ENCODE measurements around the gene LRRC3C. TPM values are rescaled to one million over a fixed set of nuclear protein-coding genes. Genes with fewer than 3 reads are reported as not detected.

Gene LRRC3C
- total and polyA plus RNA-seq, 8 donors = not detected

GRCh38 chr17:39933912-39934311, 6.4 kb downstream of the LRRC3C start:
- Histone ChIP-seq H3K4me1 (peaks cover 2 to 6% (median 3%) of the 10 kb centered on the region in 3 donors), H3K4me3 (no peak overlapping the region), H3K27ac (no peak overlapping the region), H3K36me3 (no peaks in the 10 kb centered on the region), H3K27me3 (no peaks in the 10 kb centered on the region), H3K9me3 (no peaks in the 10 kb centered on the region)
- WGBS, 2 donors = 87 to 99% methylated on average over 5 of the region's 5 CpGs
- TF ChIP-seq CTCF (IDR thresholded peaks at IDR 0.05) = no peak
- intact Hi-C loops (cut with DNase I) = no loop called here
- no peak for FAIRE-seq
- DNase-seq = no peak
- ATAC-seq = no peak

- no peak for TF ChIP-seq CTCF (IDR thresholded peaks at IDR 0.05)
- Histone ChIP-seq H3K36me3 (no peaks in the 10 kb centered on the region), H3K4me3 (no peak overlapping the region), H3K27ac (no peak overlapping the region), H3K27me3 (no peaks in the 10 kb centered on the region), H3K9me3 (no peaks in the 10 kb centered on the region), H3K4me1 (peaks cover 0 to 4% (median 0%) of the 10 kb centered on the region in 3 donors)
- 65 to 73% methylated on average over 5 of the region's 5 CpGs for WGBS, 2 donors
- DNase-seq = no peak
- no peak for ATAC-seq
- no peak for FAIRE-seq
- intact Hi-C loops (cut with DNase I) = no loop called here
Measured at GRCh38 chr17:39934324-39934723, 6.8 kb downstream of the LRRC3C start.

- ATAC-seq (no peak), FAIRE-seq (no peak), DNase-seq (no peak)
- H3K36me3 ChIP-seq = no peaks in the 10 kb centered on the region
- 68 to 69% methylated on average over 3 of the region's 3 CpGs for WGBS, 2 donors
- H3K27me3 ChIP-seq = no peaks in the 10 kb centered on the region
- H3K9me3 ChIP-seq = no peaks in the 10 kb centered on the region
- H3K4me3 ChIP-seq = no peak overlapping the region
- H3K27ac ChIP-seq = no peak overlapping the region
- intact Hi-C loops (cut with DNase I) = no loop called here
- no peaks in the 10 kb centered on the region for H3K4me1 ChIP-seq
- no peak for TF ChIP-seq CTCF (IDR thresholded peaks at IDR 0.05)
Measured at GRCh38 chr17:39935909-39936308, 8.4 kb downstream of the LRRC3C start.

GRCh38 chr17:39937447-39937846, 9.9 kb downstream of the LRRC3C start:
- Histone ChIP-seq H3K36me3 (no peaks in the 10 kb centered on the region), H3K9me3 (no peaks in the 10 kb centered on the region), H3K27ac (no peak overlapping the region), H3K4me3 (no peak overlapping the region), H3K4me1 (no peaks in the 10 kb centered on the region), H3K27me3 (no peaks in the 10 kb centered on the region)
- no peak for TF ChIP-seq CTCF (IDR thresholded peaks at IDR 0.05)
- intact Hi-C loops (cut with DNase I) = no loop called here
- FAIRE-seq (no peak), ATAC-seq (no peak), DNase-seq (no peak)
- WGBS, 2 donors = 87 to 90% methylated on average over 3 of the region's 3 CpGs

- H3K4me3 ChIP-seq = no peak overlapping the region
- WGBS, 2 donors = 60 to 64% methylated on average over 8 of the region's 8 CpGs
- H3K4me1 ChIP-seq = no peaks in the 10 kb centered on the region
- no peak for ATAC-seq
- no peaks in the 10 kb centered on the region for H3K9me3 ChIP-seq
- FAIRE-seq = no peak
- no peaks in the 10 kb centered on the region for H3K27me3 ChIP-seq
- no peak for TF ChIP-seq CTCF (IDR thresholded peaks at IDR 0.05)
- intact Hi-C loops (cut with DNase I) = no loop called here
- H3K27ac ChIP-seq = no peak overlapping the region
- no peak for DNase-seq
- H3K36me3 ChIP-seq = no peaks in the 10 kb centered on the region
Measured at GRCh38 chr17:39938140-39938869, 10.8 kb downstream of the LRRC3C start.
